ENCODE results near the gene CHRNA3.

CHRNA3 gene

GRCh38 chr15:78550815-78551214 lies 70.0 kb downstream of the CHRNA3 start:
- DNase-seq: no peak

- DNase-seq: no peak
Measured at GRCh38 chr15:78550194-78550593, 70.6 kb downstream of the CHRNA3 start.
